GM21723 (cell line): Measurements from ENCODE around the gene CRLF2.
"Not testable (repeated sequence)": the region's sequence is repeated elsewhere in the genome, so short reads cannot be mapped to it uniquely, and the experiment has no call there.

Experiments
- ATAC-seq: cut with Tn5 transposase; IDR thresholded peaks from one replicate; pipeline ENCODE4 v1.9.1; 2021; ENCODE audit warnings: mild to moderate bottlenecking, moderate library complexity; ENCODE audit not compliant: unreplicated experiment

Gene CRLF2

GRCh38 chrX:1212532-1212931 is at the start of gene CRLF2:
Gene CRLF2, minus strand, starts transcription at chrX:1212649. Its CDS starts 15 bp downstream, at chrX:1212634.
- ATAC-seq: peak; percentile 55

DNA sequence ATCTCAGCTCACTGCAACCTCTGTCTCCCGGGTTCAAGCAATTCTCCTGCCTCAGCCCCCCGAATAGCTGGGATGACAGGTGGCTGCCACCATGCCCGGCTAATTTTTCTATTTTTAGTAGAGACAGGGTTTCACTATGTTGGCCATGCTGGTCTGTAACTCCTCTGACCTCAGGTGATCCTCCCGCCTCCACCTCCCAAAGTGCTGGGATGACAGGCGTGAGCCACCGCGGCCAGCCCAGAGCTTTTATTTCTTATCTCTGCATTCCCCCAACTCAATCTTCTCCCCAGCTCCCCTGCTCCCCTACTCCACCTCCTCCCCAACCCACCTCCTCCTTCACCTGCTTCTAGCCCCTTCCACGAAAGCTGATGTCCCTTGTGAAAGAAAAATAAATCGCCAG is 49.3 kb upstream of the CRLF2 start:
- not testable (repeated sequence) for ATAC-seq

DNA sequence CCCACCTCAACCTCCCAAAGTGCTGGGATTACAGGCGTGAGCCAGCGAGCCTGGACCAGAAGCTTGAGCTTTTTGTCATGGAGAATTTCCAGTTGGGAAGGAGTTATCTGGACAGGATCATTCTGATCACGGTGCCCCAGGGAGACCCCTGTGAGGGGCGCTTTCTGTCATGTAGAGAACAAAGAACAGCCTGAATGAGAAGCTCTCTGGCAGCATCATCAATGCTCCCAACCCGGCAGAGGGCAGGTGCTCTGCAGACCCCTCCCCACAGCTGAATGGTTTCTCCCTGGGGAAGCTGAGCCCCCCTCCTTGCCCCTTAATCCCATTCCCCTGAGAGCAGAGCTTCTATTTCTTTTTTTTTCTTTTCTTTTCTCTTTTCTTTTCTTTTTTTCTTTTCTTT is 48.8 kb upstream of the CRLF2 start:
- ATAC-seq: no peak

DNA sequence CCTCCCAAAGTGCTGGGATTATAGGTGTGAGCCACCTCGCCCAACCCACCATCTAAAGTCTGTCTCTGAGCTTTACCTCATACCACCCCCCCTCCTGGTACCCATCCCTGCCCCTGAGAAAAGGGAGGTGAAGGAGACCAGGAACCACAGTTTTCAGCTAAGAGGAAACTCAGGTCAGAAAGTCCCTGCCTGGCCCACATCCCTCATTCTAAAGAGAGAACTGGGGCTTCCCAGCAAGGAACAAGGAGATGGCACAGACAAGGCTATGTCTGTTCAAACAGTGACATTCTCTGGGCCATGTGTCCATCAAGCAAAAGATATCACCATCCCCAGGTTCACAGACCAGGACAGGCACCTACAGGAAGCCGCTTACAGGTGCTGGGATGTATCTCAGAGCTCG is 40.4 kb upstream of the CRLF2 start:
- ATAC-seq: no peak

GRCh38 chrX:1249101-1249887 is 36.8 kb upstream of the CRLF2 start:
- ATAC-seq: no peak

DNA sequence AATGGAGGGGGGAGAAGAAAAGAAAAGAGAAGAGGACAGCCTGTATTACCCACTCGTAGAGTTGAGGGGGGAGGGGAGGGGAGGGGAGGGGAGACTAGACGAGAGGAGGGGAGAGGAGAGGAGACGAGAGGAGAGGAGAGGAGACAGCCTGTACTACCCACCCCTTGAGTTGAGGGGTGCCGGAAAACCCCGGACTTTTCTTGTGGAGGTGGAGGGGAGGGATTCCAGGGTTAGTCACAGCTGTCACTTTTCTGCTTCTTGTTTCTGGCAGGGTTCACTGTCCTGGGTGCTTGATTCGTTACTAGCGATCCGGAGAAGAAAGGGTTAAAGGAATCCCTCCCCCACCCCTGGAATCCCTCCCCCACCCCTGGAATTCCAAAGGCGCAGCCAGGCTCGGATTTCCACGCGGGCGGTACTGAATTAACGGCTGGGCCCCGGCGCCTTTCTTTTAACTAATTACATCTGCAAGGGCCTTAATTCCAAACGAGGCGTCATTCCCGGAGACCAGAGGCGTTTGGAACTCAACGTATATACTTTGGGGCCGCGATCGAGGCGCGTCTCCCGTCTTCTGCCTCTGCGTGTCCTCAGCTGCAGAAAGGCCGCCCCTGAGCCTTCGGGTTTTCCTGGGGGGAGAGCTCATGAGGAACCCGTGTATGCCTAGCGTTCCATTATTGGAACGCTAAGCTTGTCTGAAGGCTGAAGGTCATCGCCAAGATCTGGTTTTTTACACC is 36.0 kb upstream of the CRLF2 start:
- no peak for ATAC-seq

DNA sequence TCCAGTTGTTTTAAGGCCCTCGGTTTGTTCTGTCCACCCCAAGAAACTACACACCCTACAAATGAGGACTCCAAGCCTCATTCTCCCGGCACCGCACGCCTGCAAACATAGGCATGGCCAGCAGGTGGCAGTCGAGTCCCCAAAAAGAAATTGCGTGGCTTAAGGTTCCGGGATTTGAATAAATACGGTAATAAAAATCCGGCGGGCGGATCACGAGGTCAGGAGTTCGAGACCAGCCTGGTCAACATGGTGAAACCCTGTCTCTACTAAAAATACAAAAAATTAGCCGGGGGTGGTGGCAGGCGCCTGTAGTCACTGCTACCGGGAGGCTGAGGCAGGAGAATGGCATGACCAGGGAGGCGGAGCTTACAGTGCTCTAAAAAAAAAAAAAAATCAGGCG is 34.4 kb upstream of the CRLF2 start:
- peak; percentile 51 for ATAC-seq

DNA sequence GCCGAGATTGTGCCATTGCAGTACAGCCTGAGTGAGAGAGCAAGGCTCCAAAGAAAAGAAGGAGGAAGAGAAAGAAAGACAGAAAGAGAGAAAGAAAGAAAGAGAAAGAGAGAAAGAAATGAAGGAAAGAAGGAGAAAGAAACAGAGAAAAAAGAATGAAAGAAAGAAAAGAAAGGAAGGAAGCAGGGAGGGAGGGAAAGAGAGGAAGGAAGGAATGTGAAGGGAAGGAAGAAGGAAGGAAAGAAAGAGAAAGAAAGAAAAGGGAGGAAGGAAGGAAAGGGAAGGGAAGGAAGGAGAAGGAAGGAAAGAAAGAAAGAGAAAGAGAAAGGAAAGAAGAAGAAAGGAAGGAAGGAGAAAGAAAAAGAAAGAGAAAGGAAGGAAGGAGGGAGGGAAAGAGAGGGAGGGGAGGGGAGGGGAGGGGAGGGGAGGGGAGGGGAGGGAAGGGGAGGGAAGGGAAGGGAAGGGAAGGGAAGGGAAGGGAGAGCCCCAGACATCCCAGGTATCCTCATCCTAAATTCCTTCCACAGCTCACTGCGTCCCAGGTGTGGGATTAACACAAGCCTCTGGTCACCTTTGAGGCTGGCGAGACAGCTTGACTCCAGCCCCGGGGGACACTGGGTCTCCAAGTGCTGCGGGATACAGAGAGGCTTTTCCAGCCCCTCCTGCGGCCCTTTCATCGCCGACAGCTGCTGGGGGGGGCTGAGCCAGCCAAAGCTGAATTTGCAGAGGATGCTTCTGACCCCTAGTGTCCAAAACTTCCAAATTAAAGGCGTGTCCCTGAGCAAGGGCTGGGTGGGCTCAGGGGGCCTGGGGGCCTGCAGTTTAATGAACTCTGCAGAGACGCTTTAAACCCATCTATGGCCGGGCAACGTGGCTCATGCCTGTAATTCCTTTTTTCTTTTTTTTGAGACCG is 32.0 kb upstream of the CRLF2 start:
- no peak for ATAC-seq

- no peak for ATAC-seq
Measured at GRCh38 chrX:1242891-1243402, 30.5 kb upstream of the CRLF2 start.

- ATAC-seq: not testable (repeated sequence)
Measured at GRCh38 chrX:1240551-1240950, 28.1 kb upstream of the CRLF2 start.

DNA sequence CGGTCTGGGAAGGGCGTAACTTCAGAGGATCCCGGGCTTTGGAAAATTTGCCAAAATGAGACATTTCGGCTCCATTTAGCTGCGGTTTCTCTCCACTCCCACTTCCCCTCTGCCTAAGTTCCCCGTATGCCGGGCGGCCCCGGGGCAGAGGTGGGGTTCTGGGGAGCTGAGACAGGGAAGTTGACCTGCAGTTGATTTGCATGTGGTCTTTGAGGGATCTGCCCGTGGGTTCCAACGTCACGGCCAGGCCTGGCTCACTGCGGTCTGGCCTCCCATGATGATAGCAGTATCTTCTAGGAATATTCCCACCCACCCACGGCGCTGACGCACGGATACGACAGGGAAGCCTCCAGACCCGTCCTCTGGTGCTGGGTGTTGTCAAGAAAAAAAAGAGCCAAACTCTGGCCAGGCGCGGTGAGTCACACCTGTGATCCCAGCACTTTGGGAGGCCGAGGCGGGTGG is 27.3 kb upstream of the CRLF2 start:
- peak; percentile 80 for ATAC-seq

- ATAC-seq: no peak
Measured at GRCh38 chrX:1231850-1232465, 19.5 kb upstream of the CRLF2 start.

- ATAC-seq: not testable (repeated sequence)
Measured at GRCh38 chrX:1228101-1228500, 15.7 kb upstream of the CRLF2 start.

GRCh38 chrX:1226249-1226648 is 13.8 kb upstream of the CRLF2 start:
- ATAC-seq: no peak

- no peak for ATAC-seq
Measured at GRCh38 chrX:1224954-1225353, 12.5 kb upstream of the CRLF2 start.

- ATAC-seq: no peak
Measured at GRCh38 chrX:1223242-1223600, 10.8 kb upstream of the CRLF2 start.

DNA sequence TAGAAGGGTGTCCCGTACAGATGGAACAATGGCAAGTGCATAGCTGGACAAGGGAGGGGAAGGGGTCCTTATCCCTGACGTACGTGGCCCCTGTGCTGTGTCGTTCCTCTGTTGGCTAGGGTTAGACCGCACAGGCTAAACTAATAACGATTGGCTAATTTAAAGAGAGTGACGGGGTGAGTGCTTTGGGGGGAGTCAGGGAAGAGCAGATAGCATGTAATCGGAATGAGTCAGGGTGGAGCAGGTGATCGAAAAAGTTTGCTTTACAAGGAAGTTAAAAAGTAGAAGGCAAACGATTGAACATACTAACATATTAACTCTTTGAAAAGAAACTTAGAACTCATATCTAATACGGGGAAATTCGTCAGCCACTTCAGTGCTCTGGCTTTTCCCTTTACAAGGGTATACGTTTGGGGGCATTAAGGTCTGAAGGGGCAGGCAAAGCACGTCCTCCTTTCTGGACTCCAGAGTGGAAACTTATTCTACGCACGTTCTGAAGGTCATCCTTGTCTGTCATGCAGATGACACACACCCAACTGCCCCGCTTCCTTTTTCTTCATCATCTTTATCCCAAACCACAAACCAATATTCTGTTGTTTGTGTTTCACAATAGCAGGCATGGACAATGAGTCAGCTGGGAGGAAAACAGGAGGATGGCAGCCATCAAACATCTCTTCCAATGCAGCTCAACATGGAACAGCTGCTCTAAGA is 10.2 kb upstream of the CRLF2 start:
- no peak for ATAC-seq

DNA sequence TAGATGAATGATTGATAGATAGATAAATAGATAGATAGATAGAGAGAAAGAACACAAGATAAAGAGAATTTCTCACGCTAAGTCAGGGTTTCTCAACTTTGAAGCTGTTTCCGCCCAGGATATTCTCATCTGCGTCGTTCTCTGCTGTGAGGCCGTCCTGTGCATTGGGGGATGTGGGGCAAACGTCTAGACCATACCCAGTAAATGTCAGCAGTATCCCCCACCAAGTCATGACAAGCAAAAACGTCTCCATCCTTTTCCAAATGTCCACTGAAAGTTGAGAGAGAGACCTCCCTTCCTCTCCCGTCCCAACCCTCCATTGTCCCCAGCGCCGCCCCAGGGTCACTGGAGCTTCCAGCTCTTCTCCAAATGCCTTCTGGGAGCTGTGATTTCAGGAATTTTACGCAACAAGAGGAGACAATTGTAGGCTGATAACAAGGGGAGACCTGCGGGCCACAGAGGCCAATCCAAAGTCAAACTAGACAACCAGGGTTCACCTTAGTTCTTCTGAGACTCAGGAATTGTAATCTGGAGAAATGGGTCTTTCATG is 8.9 kb upstream of the CRLF2 start:
- no peak for ATAC-seq

GRCh38 chrX:1218286-1218685 is 5.8 kb upstream of the CRLF2 start:
- ATAC-seq: no peak
